AG10803 (cell line): ENCODE results near the gene AKAP12.
A peak's percentile ranks its signal among the peaks of the same experiment; 100 is the strongest.

ENCODE experiments used
- DNase-seq: peaks from one replicate; pipeline ENCODE4 v3.0.0; 2010; ENCODE audit warnings: low read depth
- H3K4me3 ChIP-seq: 2 replicates; pipeline ENCODE4 v1.5.1; 2011; ENCODE audit warnings: mild to moderate bottlenecking, low read length, control low read depth
- TF ChIP-seq, protein P1 (sequence below): conservative IDR thresholded peaks from 2 replicates; pipeline ENCODE4 v1.5.1; 2011; ENCODE audit warnings: mild to moderate bottlenecking, low read length, control low read depth, inconsistent platforms

AKAP12 gene

GRCh38 chr6:151239603-151240035 lies at the start of gene AKAP12:
Gene AKAP12 (plus strand): TSS chr6:151239967. CDS start chr6:151240563, 596 bp downstream.
- TF ChIP-seq, protein P1, sequence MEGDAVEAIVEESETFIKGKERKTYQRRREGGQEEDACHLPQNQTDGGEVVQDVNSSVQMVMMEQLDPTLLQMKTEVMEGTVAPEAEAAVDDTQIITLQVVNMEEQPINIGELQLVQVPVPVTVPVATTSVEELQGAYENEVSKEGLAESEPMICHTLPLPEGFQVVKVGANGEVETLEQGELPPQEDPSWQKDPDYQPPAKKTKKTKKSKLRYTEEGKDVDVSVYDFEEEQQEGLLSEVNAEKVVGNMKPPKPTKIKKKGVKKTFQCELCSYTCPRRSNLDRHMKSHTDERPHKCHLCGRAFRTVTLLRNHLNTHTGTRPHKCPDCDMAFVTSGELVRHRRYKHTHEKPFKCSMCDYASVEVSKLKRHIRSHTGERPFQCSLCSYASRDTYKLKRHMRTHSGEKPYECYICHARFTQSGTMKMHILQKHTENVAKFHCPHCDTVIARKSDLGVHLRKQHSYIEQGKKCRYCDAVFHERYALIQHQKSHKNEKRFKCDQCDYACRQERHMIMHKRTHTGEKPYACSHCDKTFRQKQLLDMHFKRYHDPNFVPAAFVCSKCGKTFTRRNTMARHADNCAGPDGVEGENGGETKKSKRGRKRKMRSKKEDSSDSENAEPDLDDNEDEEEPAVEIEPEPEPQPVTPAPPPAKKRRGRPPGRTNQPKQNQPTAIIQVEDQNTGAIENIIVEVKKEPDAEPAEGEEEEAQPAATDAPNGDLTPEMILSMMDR: no peak

DNA sequence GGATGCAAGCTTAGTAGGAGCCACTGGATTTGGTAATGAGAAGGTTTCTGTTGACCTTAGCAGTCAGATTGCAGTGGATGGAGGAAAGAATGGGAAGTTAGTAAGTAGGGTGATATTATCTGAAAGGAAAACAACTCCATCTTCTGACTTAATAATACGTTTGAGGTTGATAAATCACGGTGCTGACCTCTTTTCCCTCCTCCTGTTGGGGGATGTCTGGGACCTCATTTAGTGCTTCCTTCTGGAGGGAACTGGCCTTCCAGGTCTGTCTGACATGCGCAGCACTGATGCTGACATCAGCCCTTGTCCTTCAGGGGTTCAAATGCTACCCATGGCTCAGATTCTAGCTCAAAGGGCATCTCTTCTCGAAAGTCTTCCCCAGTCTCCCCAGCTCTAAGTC lies 48.2 kb upstream of the AKAP12 start:
- no peak overlapping the region for H3K4me3 ChIP-seq
- TF ChIP-seq, protein P1: no peak
- no peak for DNase-seq

More at GRCh38 chr6:151239603-151240035, at the start of gene AKAP12:
- DNase-seq: peak; percentile 50
- H3K4me3 ChIP-seq: peak within 1 kb of the TSS; percentile 67

DNA sequence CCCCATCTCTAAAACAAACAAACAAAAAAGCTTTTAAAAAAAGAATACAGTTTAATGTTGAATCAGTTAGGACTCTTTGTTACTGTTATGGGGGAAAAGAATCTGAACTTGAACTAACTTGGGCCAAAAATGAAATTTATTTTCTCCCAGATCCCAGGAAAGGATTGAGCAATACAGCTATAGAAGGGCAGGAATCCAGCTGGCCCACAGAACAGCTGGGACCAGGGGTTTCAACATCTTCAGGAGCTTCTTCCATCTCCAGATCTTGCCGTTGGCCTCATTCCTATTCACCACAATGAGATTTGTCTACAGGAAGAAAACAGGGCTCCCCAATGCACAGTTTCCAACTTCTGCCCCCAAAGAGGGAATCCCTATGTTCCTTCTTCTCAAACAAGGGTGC lies 43.2 kb upstream of the AKAP12 start:
- TF ChIP-seq, protein P1: no peak
- no peak overlapping the region for H3K4me3 ChIP-seq
- DNase-seq: peak; percentile 86

GRCh38 chr6:151197556-151197955 lies 42.2 kb upstream of the AKAP12 start:
- no peak overlapping the region for H3K4me3 ChIP-seq
- DNase-seq: no peak
- TF ChIP-seq, protein P1: no peak

- no peak overlapping the region for H3K4me3 ChIP-seq
- TF ChIP-seq, protein P1: no peak
- no peak for DNase-seq
These were observed 39.8 kb upstream of the AKAP12 start for GRCh38 chr6:151199991-151200390.

DNA sequence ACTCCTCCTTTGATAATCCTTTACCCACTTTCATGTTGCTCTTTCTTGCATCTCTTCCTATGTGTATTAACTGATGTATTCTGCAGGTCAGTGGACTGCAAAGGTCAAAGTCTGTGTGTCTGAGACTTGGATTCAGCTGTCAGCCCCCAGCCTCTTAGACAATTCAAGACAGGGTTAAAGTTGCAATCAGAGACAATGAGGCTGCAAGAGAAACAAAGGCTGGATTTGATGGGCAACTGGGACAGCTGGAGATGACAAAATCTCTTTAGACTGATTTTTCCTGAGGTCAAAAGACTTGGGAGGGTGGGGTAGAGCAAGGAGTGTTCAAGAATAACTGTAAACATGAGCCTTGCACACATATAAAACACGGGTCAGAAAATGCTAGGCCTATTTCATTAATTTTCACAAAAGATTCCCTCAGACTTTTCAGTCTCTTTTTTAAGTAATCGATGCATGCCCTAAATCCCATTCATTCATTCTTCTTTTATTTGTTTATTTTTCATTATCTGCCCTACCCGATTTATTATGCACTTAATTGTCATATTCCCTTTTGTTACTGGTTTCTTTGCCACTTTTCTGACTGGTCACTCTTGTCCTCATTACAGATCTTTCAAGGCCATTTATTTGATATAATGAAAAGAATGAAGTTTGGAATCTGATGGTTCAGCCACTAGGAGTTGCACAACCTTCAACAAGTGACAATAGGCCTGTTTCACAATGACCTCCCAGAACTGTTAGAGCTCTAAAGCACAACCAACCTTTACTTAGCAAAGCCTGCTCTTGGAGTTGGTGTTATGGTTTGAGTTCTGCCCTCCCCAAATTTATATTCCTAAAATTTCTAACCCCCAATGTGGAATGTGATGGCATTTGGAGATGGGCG lies 33.8 kb upstream of the AKAP12 start:
- TF ChIP-seq, protein P1: no peak
- DNase-seq: peak; percentile 19
- H3K4me3 ChIP-seq: no peak overlapping the region

DNA sequence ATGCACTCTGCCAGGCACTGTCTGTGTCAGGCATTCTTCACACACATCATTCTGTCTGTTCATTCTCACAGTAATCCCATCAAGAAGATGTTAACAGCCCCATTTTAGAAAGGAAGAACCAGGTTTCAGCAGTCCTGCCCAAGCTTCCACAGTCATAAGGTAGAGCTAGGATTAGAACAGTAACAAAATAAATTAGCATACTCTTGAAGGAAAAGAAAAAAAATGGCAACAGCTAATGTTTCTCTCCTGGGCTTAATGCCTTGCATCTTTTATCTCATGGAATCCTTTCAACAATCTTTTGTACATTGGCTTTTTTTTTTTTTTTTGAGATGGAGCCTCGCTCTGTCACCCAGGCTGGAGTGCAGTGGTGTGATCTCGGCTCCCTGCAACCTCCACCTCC lies 32.1 kb upstream of the AKAP12 start:
- no peak overlapping the region for H3K4me3 ChIP-seq
- TF ChIP-seq, protein P1: no peak
- DNase-seq: no peak
